ENCODE data around the gene THOC6. TPM values are rescaled to one million over a fixed set of nuclear protein-coding genes. Genes with fewer than 3 reads are reported as not detected.

Gene THOC6
- total RNA-seq, 1 experiment from 2014 or later, result 76.5 TPM

GRCh38 chr16:3036726-3037315 lies 13.0 kb downstream of the THOC6 start, which contains the start of gene BICDL2 (continued):
- TF ChIP-seq JUN (CRISPR knock-in tag; IDR thresholded peaks at IDR 0.05), result no peak
- no peak for TF ChIP-seq ZMAT4 (CRISPR knock-in tag; IDR thresholded peaks at IDR 0.05)
- TF ChIP-seq SP1 (CRISPR knock-in tag; conservative IDR thresholded peaks at IDR 0.05), result peak; percentile 68; the same call in 1 of the 2 replicates
- TF ChIP-seq E2F5 (CRISPR knock-in tag; IDR thresholded peaks at IDR 0.05), result 0 out of 2 replicates have a peak, but pooled peaks have one; percentile 41
- TF ChIP-seq ZNF121 (CRISPR knock-in tag; IDR thresholded peaks at IDR 0.05), result peak; percentile 71; the same call in 1 of the 2 replicates
- TF ChIP-seq GABPB1 (CRISPR knock-in tag; IDR thresholded peaks at IDR 0.05), result no peak
- no peak for TF ChIP-seq NFATC4 (CRISPR knock-in tag; IDR thresholded peaks at IDR 0.05)
- TF ChIP-seq SMAD3 (CRISPR knock-in tag; IDR thresholded peaks at IDR 0.05; ENCODE audit: borderline replicate concordance), result no peak; the same call in 1 of the 2 replicates

GRCh38 chr16:3038256-3038655 lies 14.4 kb downstream of the THOC6 start:
- POLR2A ChIA-PET, result interaction anchor here (0.6 to 1.6 kb wide), 6 partner anchors 9 to 64 kb away, joined by 4 to 10 read pairs (median 4); no protein-coding TSS in a partner anchor
- DNase-seq (ENCODE audit: low spot score) (peak; percentile 71), ATAC-seq (peak; percentile 31)
- Mint-ChIP-seq H3K9me3 (no peaks in the 10 kb centered on the region), H3K36me3 (no peaks in the 10 kb centered on the region), H3K4me3 (no peak overlapping the region), H3K27me3 (ENCODE audit: low read depth) (peaks cover 3% of the 10 kb centered on the region; the same call in 1 of the 2 replicates), H3K4me1 (peaks cover 23% of the 10 kb centered on the region), H3K27ac (0 out of 2 replicates have a peak overlapping the region, but pooled peaks have one; percentile 53)
- TF ChIP-seq GABPB1 (CRISPR knock-in tag; IDR thresholded peaks at IDR 0.05), result peak; percentile 96
- peak; percentile 6; the same call in 1 of the 2 replicates for TF ChIP-seq MAX (CRISPR knock-in tag; IDR thresholded peaks at IDR 0.05)
- 0 out of 2 replicates have a peak, but pooled peaks have one; percentile 6 for TF ChIP-seq HMGXB4 (CRISPR knock-in tag; IDR thresholded peaks at IDR 0.05)
- TF ChIP-seq ZNF532 (CRISPR knock-in tag; IDR thresholded peaks at IDR 0.05; ENCODE audit: borderline replicate concordance), result no peak
- peak; percentile 80; the same call in 1 of the 2 replicates for TF ChIP-seq ATF3 (CRISPR knock-in tag; conservative IDR thresholded peaks at IDR 0.05)
- CTCF ChIA-PET, result interaction anchor here (1.0 to 11.1 kb wide), 8 partner anchors 7 to 109 kb away, joined by 3 to 152 read pairs (median 5); partner anchors contain the start of gene TNFRSF12A

- Mint-ChIP-seq H3K36me3 (no peaks in the 10 kb centered on the region), H3K27me3 (ENCODE audit: low read depth) (peaks cover 3% of the 10 kb centered on the region; the same call in 1 of the 2 replicates), H3K4me3 (no peak overlapping the region), H3K9me3 (no peaks in the 10 kb centered on the region), H3K27ac (no peak overlapping the region), H3K4me1 (peaks cover 23% of the 10 kb centered on the region)
- DNase-seq (ENCODE audit: low spot score), result no peak
- ATAC-seq, result no peak
- ChIA-PET POLR2A (interaction anchor here (0.7 to 1.6 kb wide), 5 partner anchors 9 to 64 kb away, joined by 4 to 6 read pairs (median 4); no protein-coding TSS in a partner anchor), CTCF (interaction anchor here (0.6 to 11.1 kb wide), 10 partner anchors 8 to 123 kb away, joined by 3 to 152 read pairs (median 4); partner anchors contain the start of gene TNFRSF12A)
- TF ChIP-seq CREB1 (CRISPR knock-in tag; IDR thresholded peaks at IDR 0.05) (no peak), ETV6 (CRISPR knock-in tag; IDR thresholded peaks at IDR 0.05) (no peak), HMGXB4 (CRISPR knock-in tag; IDR thresholded peaks at IDR 0.05) (no peak), ZMAT4 (CRISPR knock-in tag; IDR thresholded peaks at IDR 0.05) (no peak), E2F5 (CRISPR knock-in tag; IDR thresholded peaks at IDR 0.05) (no peak), ZNF671 (CRISPR knock-in tag; IDR thresholded peaks at IDR 0.05) (no peak), NR3C1 (CRISPR knock-in tag; conservative IDR thresholded peaks at IDR 0.05; ENCODE audit: low read depth) (no peak)
These were observed 15.1 kb downstream of the THOC6 start for GRCh38 chr16:3038896-3039295.

Data from WTC11 (cell line).